Measurements from ENCODE around the gene LRRC36. TPM values are rescaled to one million over a fixed set of nuclear protein-coding genes. Genes with fewer than 3 reads are reported as not detected.

Gene LRRC36
- total RNA-seq, 1 donor from 2014 or later, result 0.54 TPM

GRCh38 chr16:67423611-67424260 lies 97.1 kb downstream of the LRRC36 start:
- DNase-seq (ENCODE audit: low read depth), result no peak
- H3K27me3 ChIP-seq (ENCODE audit: control insufficient read depth, insufficient read depth, low read length), result peaks cover 29% of the 10 kb centered on the region
- TF ChIP-seq CTCF (IDR thresholded peaks at IDR 0.05; ENCODE audit: insufficient read depth, low read length, poor library complexity, severe bottlenecking), result no peak
- H3K36me3 ChIP-seq (ENCODE audit: control insufficient read depth, insufficient read depth, low read length), result no peaks in the 10 kb centered on the region
- H3K4me3 ChIP-seq (ENCODE audit: low read depth, low read length), result no peak overlapping the region

- peaks cover 34% of the 10 kb centered on the region for H3K27me3 ChIP-seq (ENCODE audit: control insufficient read depth, insufficient read depth, low read length)
- no peaks in the 10 kb centered on the region for H3K36me3 ChIP-seq (ENCODE audit: control insufficient read depth, insufficient read depth, low read length)
- DNase-seq (ENCODE audit: low read depth), result no peak
- TF ChIP-seq CTCF (IDR thresholded peaks at IDR 0.05; ENCODE audit: insufficient read depth, low read length, poor library complexity, severe bottlenecking), result no peak
- no peak overlapping the region for H3K4me3 ChIP-seq (ENCODE audit: low read depth, low read length)
These were observed 97.6 kb downstream of the LRRC36 start for GRCh38 chr16:67424261-67424615.

GRCh38 chr16:67425061-67425460 lies 98.4 kb downstream of the LRRC36 start:
- Histone ChIP-seq H3K4me3 (ENCODE audit: low read depth, low read length) (no peak overlapping the region), H3K36me3 (ENCODE audit: control insufficient read depth, insufficient read depth, low read length) (no peaks in the 10 kb centered on the region), H3K27me3 (ENCODE audit: control insufficient read depth, insufficient read depth, low read length) (peaks cover 43% of the 10 kb centered on the region)
- no peak for DNase-seq (ENCODE audit: low read depth)
- no peak for TF ChIP-seq CTCF (IDR thresholded peaks at IDR 0.05; ENCODE audit: insufficient read depth, low read length, poor library complexity, severe bottlenecking)

GRCh38 chr16:67425580-67425979 lies 99.0 kb downstream of the LRRC36 start:
- H3K36me3 ChIP-seq (ENCODE audit: control insufficient read depth, insufficient read depth, low read length), result no peaks in the 10 kb centered on the region
- no peak overlapping the region for H3K4me3 ChIP-seq (ENCODE audit: low read depth, low read length)
- H3K27me3 ChIP-seq (ENCODE audit: control insufficient read depth, insufficient read depth, low read length), result peaks cover 48% of the 10 kb centered on the region
- DNase-seq (ENCODE audit: low read depth), result no peak
- no peak for TF ChIP-seq CTCF (IDR thresholded peaks at IDR 0.05; ENCODE audit: insufficient read depth, low read length, poor library complexity, severe bottlenecking)

- Histone ChIP-seq H3K36me3 (ENCODE audit: control insufficient read depth, insufficient read depth, low read length) (no peaks in the 10 kb centered on the region), H3K4me3 (ENCODE audit: low read depth, low read length) (no peak overlapping the region), H3K27me3 (ENCODE audit: control insufficient read depth, insufficient read depth, low read length) (peaks cover 49% of the 10 kb centered on the region)
- no peak for DNase-seq (ENCODE audit: low read depth)
- no peak for TF ChIP-seq CTCF (IDR thresholded peaks at IDR 0.05; ENCODE audit: insufficient read depth, low read length, poor library complexity, severe bottlenecking)
These were observed 99.4 kb downstream of the LRRC36 start for GRCh38 chr16:67426022-67426421.

GRCh38 chr16:67426950-67427349 lies 100.3 kb downstream of the LRRC36 start:
- DNase-seq (ENCODE audit: low read depth), result no peak
- no peak overlapping the region for H3K4me3 ChIP-seq (ENCODE audit: low read depth, low read length)
- H3K27me3 ChIP-seq (ENCODE audit: control insufficient read depth, insufficient read depth, low read length), result peaks cover 53% of the 10 kb centered on the region
- H3K36me3 ChIP-seq (ENCODE audit: control insufficient read depth, insufficient read depth, low read length), result no peaks in the 10 kb centered on the region
- no peak for TF ChIP-seq CTCF (IDR thresholded peaks at IDR 0.05; ENCODE audit: insufficient read depth, low read length, poor library complexity, severe bottlenecking)

Measured in kidney epithelial cell (primary cell).